Measurements from ENCODE around the gene HIGD2B.

Gene HIGD2B, protein sequence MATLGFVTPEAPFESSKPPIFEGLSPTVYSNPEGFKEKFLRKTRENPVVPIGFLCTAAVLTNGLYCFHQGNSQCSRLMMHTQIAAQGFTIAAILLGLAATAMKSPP

DNA sequence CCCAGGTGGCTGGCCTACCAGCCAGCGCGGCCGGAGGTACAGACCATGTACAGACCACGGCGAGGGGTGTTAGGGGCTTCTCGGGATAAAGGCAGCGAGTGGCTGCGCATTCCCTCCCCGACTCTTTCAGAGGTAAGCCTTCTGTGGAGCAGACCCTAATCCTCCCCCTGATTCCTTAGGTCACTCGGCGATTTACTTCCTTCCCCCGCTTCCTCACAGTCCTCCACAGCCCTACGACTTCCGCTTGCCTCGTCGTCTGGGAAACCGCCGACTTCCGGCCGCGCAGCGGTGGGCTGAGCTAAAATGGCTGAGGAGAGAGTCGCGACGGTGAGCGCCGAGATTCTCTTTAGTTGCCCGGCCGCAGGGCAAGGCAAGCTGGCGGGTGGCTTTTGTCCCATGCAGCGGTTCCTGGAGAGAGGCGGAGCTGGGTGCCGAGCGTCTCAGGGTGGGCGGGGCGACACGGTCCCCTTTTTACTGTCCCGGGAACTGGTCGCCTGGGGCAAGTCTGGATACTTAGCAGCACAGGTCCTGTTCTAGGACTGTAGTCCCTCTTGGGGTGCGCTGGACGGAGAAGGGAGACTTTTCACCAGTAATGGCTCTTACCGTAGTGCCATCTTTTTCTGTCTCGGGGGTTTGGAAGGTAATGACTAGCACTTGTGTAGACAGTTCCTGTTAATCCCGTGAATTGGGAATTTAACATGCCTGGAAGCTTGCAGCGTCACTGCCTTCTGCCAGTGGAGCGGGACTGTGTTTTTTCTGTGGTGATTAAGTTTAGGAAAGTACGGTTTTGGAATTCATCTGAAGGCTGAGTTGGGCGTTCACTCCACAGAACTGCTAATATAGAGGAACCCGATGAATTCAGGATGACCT lies at the start of gene HIGD2B, which contains the start of gene BBS4:
HIGD2B (minus strand) TSS at position 258 of the 870 bp plus-strand sequence. CDS start 9,808 bp downstream, outside the sequence.
BBS4 (plus strand) TSS at position 283 of the 870 bp plus-strand sequence; CDS start at position 304, 21 bp downstream.
- TF ChIP-seq GATA2 (IDR thresholded peaks at IDR 0.05; ENCODE audit: low read depth, low read length) (no peak), GATA3 (IDR thresholded peaks at IDR 0.05; ENCODE audit: low read depth, low read length) (no peak)

- TF ChIP-seq GATA2 (IDR thresholded peaks at IDR 0.05; ENCODE audit: low read depth, low read length) (no peak), GATA3 (IDR thresholded peaks at IDR 0.05; ENCODE audit: low read depth, low read length) (no peak)
These were observed 49.1 kb upstream of the HIGD2B start for GRCh38 chr15:72735111-72735510.

DNA sequence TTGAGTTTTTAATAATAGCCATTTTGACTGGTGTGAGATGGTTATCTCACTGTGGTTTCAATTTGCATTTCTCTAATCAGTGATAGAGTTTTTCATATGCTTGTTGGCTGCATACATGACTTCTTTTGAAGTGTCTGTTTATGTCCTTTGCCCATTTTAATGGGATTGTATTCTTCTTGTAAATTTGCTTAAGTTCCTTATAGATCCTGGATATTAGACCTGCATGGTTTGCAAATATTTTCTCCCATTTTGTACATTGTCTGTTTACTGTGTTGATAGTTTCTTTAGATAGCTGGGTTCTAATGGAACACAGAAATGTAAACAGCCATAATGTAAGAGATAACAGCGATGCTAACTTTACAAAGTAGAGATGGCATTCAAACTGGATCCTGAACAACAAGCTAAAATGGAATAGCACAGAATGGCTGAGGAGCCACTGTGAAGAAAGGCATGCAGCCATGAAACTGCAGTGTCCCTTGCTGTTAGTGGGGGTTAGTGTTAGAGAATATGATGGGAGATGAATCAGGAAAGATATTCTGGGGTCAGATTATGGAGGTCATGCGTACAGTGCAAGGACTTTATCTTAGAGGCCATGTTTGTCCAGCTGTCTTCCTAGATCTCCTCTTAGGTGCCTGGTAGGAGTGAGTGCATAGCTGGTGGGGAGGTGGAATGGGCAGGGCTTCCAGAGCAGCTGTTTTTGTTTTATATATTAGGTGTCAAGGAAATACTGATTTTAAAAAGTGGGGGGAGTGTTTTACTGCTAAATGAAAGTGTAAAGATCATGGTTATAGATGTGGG lies 48.2 kb upstream of the HIGD2B start:
- TF ChIP-seq GATA3 (IDR thresholded peaks at IDR 0.05; ENCODE audit: low read depth, low read length) (no peak), GATA2 (IDR thresholded peaks at IDR 0.05; ENCODE audit: low read depth, low read length) (no peak)

GRCh38 chr15:72732516-72732915 lies 46.5 kb upstream of the HIGD2B start:
- no peak for TF ChIP-seq GATA3 (IDR thresholded peaks at IDR 0.05; ENCODE audit: low read depth, low read length)
- TF ChIP-seq GATA2 (IDR thresholded peaks at IDR 0.05; ENCODE audit: low read depth, low read length) = no peak

DNA sequence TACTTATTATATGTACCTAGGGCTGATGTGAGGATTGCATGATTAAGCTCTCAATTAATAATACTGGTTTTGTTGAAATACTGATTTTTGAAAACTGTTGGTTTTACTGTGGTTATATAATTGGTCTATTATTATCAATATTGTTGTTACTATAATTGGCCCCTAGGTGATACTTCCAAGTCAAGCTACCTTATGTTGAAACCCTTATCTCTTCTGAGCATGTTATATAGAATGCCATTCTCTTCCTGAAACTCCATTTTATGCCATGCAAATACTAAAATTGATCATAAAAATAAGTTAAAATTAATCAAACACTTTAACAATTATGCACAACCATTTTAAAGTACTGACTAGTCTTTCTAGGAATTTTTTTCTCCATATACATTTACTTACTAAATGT lies 46.1 kb upstream of the HIGD2B start:
- TF ChIP-seq GATA2 (IDR thresholded peaks at IDR 0.05; ENCODE audit: low read depth, low read length) (no peak), GATA3 (IDR thresholded peaks at IDR 0.05; ENCODE audit: low read depth, low read length) (no peak)

- TF ChIP-seq GATA3 (IDR thresholded peaks at IDR 0.05; ENCODE audit: low read depth, low read length) = no peak
- no peak for TF ChIP-seq GATA2 (IDR thresholded peaks at IDR 0.05; ENCODE audit: low read depth, low read length)
These were observed 42.8 kb upstream of the HIGD2B start for GRCh38 chr15:72728821-72729220.

GRCh38 chr15:72727154-72727553 lies 41.2 kb upstream of the HIGD2B start:
- no peak for TF ChIP-seq GATA2 (IDR thresholded peaks at IDR 0.05; ENCODE audit: low read depth, low read length)
- no peak for TF ChIP-seq GATA3 (IDR thresholded peaks at IDR 0.05; ENCODE audit: low read depth, low read length)

DNA sequence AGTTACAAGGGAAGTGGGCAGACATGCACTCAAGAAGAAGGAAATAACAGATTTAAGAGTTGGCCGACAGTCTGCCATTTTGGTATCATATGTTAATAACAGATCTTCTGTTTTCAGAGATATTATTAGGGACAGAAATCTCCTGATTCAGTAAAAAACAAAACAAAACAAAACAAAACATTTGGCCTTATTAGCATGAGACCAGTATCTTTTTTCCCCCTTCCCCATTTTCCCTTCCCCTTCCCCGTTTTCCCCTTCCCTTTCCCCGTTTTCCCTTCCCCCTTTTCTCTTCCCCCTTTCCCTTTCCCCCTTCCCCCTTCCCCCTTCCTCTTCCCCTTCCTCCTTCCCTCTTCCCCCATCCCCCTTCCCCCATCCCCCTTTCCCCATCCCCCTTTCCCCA lies 39.5 kb upstream of the HIGD2B start:
- no peak for TF ChIP-seq GATA3 (IDR thresholded peaks at IDR 0.05; ENCODE audit: low read depth, low read length)
- TF ChIP-seq GATA2 (IDR thresholded peaks at IDR 0.05; ENCODE audit: low read depth, low read length) = no peak

GRCh38 chr15:72724028-72724427 lies 38.0 kb upstream of the HIGD2B start:
- no peak for TF ChIP-seq GATA2 (IDR thresholded peaks at IDR 0.05; ENCODE audit: low read depth, low read length)
- no peak for TF ChIP-seq GATA3 (IDR thresholded peaks at IDR 0.05; ENCODE audit: low read depth, low read length)

DNA sequence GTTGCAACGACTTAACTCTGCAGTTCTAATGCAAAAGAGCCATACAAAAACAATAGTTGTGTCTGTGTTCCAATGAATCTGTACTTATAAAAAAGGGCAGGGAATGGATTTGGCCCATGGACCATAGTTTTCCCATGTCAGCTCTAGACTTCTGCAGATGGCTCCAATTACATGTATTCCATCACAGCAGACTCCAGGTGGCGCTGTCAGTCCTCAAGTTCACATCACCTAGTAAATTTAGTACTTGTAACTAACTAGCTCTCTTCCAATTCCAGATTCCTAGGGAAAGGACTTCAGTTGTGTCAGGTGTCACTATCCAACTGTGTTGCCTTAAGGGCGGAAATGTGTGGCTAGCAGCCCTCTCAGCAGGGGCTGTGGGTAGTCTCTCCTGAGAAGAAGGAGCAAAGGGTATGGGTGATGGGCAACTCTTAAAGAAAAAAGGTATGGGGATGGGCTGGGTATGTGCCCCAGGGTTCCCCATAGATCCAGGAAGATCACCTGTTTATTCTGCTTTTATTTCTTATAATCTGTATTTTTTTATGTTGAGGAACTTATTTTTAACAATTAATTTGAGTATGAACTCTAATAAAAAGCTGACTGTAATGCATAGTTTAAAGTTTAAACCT lies 36.2 kb upstream of the HIGD2B start:
- TF ChIP-seq GATA3 (IDR thresholded peaks at IDR 0.05; ENCODE audit: low read depth, low read length) (no peak), GATA2 (IDR thresholded peaks at IDR 0.05; ENCODE audit: low read depth, low read length) (no peak)

DNA sequence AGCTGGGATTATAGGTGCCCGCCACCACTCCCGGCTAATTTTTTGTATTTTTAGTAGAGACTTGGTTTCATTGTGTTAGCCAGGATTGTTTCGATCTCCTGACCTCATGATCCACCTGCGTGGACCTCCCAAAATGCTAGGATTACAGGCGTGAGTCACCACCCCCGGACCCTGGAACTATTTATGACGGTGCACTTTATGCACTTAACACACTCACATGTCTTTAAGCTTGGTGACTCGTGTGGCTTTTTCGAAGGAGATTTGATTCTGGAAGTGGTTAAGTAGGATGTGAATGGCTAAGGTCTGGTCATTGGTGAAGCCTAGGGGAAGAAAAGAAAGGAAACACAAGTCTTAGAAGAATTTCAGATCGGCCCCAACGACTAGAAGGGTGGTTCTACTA lies 20.3 kb upstream of the HIGD2B start:
- no peak for TF ChIP-seq GATA2 (IDR thresholded peaks at IDR 0.05; ENCODE audit: low read depth, low read length)
- no peak for TF ChIP-seq GATA3 (IDR thresholded peaks at IDR 0.05; ENCODE audit: low read depth, low read length)

DNA sequence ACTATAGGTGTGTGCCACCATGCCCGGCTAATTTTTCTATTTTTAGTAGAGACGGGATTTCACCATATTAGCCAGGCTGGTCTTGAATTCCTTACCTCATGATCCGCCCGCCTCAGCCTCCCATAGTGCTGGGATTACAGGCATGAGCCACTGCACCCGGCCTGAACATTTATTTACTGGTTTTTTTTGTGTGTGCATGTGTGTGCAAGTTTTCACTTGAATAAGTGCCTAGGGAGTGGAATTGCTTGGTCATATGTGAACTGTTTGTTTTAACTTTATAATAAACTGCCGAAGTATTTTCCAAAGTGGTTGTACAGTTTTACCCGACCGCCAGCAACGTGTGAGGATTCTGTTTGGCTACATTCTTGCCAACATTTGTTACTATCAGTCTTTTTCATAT lies 14.1 kb upstream of the HIGD2B start:
- no peak for TF ChIP-seq GATA2 (IDR thresholded peaks at IDR 0.05; ENCODE audit: low read depth, low read length)
- TF ChIP-seq GATA3 (IDR thresholded peaks at IDR 0.05; ENCODE audit: low read depth, low read length) = no peak

- no peak for TF ChIP-seq GATA3 (IDR thresholded peaks at IDR 0.05; ENCODE audit: low read depth, low read length)
These were observed 13.0 kb upstream of the HIGD2B start for GRCh38 chr15:72698938-72699337.

DNA sequence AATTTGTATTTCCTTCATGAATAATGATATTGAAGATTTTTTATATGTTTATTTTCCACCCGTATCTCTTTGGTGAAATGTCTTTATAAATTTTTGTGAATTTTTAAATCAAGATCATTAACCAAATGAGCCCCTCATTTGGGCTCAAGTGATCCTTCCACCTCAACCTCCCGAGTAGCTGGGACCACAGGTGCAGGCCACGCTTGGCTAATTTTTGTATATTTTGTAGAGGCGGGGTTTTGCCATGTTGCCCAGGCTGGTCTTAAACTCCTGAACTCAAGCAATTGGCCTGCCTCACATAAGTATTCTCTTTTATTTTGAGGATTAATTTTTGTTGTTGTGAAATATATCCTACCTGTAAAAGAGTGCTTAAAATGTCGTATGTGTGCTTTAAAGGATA lies 5.0 kb upstream of the HIGD2B start:
- no peak for TF ChIP-seq GATA3 (IDR thresholded peaks at IDR 0.05; ENCODE audit: low read depth, low read length)
- no peak for TF ChIP-seq GATA2 (IDR thresholded peaks at IDR 0.05; ENCODE audit: low read depth, low read length)

All from SH-SY5Y (cell line).